ENCODE results near the gene NMNAT3. TPM values are rescaled to one million over a fixed set of nuclear protein-coding genes. Genes with fewer than 3 reads are reported as not detected.

NMNAT3 gene
- total RNA-seq, 2 donors from 2014 or later: 4.5 to 4.6 TPM

DNA sequence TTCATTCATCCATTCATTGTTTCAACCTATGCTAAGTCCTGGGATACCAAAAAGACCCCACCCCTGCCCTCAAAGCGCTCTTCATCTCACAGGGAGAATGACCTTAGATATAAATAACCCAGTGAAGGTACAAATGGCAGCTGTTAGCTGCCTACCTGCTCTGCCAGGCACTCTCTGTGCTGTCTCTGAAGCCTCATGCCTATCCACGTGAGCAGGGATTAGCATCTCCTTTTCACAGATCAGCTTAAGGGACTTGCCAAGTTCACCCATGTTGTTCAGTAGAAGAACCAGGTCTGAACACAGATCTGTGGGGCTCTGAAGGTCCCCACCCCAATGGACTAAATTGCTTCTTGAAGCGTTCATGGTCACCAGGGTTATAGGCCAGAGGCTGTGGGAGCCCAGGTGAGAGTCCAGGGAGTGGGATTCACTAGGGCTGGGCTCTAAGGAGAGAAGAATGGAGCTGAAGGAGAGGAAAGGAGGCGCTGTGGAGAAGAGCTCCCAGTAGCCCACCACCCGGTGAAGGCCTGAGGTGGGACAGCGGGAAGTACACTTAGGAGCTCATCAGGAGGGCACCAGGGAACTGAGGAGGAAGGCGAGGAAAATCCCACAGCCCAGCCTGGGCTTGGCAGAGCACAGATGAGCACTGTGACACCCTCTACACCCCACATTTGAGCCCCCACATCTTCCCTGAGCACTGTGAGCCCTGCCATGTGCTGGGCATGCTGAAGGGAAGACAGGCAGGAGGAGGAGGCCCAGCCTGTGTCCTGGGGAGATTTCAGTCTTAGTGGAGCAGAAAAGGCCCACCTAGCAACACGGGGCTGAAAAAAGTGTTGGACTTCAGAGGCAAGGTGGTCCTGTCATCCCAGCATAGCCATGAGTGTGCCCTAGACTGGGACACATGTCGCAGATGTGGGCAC, 158.6 kb downstream of the NMNAT3 start:
- no peak for DNase-seq
- TF ChIP-seq, protein P1, sequence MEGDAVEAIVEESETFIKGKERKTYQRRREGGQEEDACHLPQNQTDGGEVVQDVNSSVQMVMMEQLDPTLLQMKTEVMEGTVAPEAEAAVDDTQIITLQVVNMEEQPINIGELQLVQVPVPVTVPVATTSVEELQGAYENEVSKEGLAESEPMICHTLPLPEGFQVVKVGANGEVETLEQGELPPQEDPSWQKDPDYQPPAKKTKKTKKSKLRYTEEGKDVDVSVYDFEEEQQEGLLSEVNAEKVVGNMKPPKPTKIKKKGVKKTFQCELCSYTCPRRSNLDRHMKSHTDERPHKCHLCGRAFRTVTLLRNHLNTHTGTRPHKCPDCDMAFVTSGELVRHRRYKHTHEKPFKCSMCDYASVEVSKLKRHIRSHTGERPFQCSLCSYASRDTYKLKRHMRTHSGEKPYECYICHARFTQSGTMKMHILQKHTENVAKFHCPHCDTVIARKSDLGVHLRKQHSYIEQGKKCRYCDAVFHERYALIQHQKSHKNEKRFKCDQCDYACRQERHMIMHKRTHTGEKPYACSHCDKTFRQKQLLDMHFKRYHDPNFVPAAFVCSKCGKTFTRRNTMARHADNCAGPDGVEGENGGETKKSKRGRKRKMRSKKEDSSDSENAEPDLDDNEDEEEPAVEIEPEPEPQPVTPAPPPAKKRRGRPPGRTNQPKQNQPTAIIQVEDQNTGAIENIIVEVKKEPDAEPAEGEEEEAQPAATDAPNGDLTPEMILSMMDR (IDR thresholded peaks at IDR 0.05): no peak
- no peak overlapping the region for H3K27ac ChIP-seq
- intact Hi-C loops (cut with DNase I): no loop called here
- no peaks in the 10 kb centered on the region for H3K9me3 ChIP-seq
- H3K36me3 ChIP-seq: no peaks in the 10 kb centered on the region
- H3K9ac ChIP-seq (ENCODE audit: low read depth in 2 of 2, low read length in 2 of 2): no peak overlapping the region
- H3K27me3 ChIP-seq: no peaks in the 10 kb centered on the region
- no peak overlapping the region for H3K4me3 ChIP-seq
- no peaks in the 10 kb centered on the region for H3K4me1 ChIP-seq

DNA sequence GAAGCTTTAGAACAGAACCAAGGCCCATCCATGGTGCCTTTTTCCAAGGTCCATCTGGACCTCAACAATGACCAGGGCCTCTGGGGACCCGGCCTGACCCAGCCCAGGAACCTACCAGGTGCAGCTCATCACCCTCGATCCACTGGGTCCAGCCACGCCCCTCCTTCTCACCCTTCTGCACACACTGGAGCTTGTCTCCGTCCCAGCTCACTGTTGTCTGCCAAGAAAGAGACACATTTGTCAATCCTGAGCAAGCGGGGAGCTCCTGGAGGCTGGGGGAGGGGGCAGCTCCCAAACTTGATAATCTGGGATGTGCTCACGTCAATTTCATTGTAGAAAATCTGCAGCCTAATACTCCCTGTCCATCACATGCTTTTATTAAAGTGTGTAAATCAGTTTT, 159.5 kb downstream of the NMNAT3 start:
- DNase-seq: no peak

DNA sequence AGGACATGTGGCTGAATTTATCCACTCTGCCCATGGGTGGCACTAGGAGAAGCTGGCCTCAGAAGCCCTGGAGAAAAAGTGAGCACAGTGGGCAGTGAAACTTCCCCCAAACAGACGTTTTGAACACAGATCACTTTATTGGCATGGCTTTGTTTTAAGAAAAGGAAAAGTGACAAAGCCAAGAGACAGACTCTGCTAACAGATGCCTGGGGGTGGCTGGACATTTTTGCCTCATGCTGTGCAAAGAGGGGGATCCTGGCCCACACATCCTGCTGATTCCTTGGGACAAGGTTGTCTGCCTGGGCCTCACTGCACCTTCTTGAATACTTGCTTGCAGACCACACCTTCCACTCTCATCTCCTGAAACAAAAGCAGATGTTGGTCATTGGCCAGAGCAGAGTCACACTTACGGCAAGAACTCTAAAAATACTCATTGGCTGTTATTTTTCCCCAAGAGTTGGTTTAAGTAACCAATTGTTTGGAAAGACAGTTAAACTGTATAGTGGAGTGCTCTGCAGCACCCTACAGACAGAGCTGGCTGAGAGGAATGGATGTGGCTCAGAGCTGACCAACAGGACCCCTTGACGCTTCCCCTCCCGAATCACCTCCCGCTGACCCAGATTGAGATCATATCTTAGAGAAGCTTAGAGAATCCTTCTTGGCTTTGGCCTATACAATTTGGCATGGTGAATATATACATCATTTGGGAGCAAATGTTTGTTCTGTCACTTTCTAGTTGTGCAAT, 160.3 kb downstream of the NMNAT3 start:
- TF ChIP-seq, protein P1 (IDR thresholded peaks at IDR 0.05): no peak
- Histone ChIP-seq H3K36me3 (no peaks in the 10 kb centered on the region), H3K27me3 (no peaks in the 10 kb centered on the region), H3K27ac (no peak overlapping the region), H3K9me3 (no peaks in the 10 kb centered on the region), H3K9ac (ENCODE audit: low read depth in 2 of 2, low read length in 2 of 2) (no peak overlapping the region), H3K4me1 (no peaks in the 10 kb centered on the region), H3K4me3 (no peak overlapping the region)
- no peak for DNase-seq
- intact Hi-C loops (cut with DNase I): no loop called here

More for the DNA sequence above, 159.5 kb downstream of the NMNAT3 start:
- H3K36me3 ChIP-seq: no peaks in the 10 kb centered on the region
- no peaks in the 10 kb centered on the region for H3K4me1 ChIP-seq
- no peak overlapping the region for H3K27ac ChIP-seq
- H3K4me3 ChIP-seq: no peak overlapping the region
- no peaks in the 10 kb centered on the region for H3K27me3 ChIP-seq
- H3K9ac ChIP-seq (ENCODE audit: low read depth in 2 of 2, low read length in 2 of 2): no peak overlapping the region
- intact Hi-C loops (cut with DNase I): no loop called here
- TF ChIP-seq, protein P1 (IDR thresholded peaks at IDR 0.05): no peak
- H3K9me3 ChIP-seq: no peaks in the 10 kb centered on the region

DNA sequence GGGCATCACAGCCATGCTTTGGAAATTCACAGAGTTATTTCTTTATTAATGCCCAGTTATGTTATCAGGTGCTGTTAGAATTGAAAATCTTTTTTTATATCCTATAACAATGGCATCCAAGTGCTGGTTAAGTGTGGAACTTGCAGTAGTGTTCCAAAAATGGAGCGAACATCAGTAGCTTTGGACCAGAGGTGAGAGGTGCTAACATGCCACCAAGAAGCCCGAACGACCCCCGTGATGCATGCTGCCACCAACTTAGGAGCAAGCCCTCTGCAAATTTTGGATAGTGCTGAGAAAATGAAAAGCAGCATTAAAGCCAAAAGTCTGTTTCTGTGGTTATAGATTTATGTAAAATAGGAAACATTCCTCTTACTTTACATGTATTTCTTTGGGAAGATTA, 163.0 kb downstream of the NMNAT3 start:
- Histone ChIP-seq H3K9ac (ENCODE audit: low read depth in 2 of 2, low read length in 2 of 2) (no peak overlapping the region), H3K4me3 (no peak overlapping the region), H3K27me3 (no peaks in the 10 kb centered on the region), H3K27ac (no peak overlapping the region), H3K36me3 (no peaks in the 10 kb centered on the region), H3K9me3 (no peaks in the 10 kb centered on the region), H3K4me1 (no peaks in the 10 kb centered on the region)
- intact Hi-C loops (cut with DNase I): no loop called here
- no peak for DNase-seq
- TF ChIP-seq, protein P1 (IDR thresholded peaks at IDR 0.05): no peak

Other genes starting within 250 kb of the NMNAT3 start
- gene RBP2, start 201.5 kb downstream of the NMNAT3 start, total RNA-seq: 1 to 10 TPM; 1.4 to 3.1 TPM
- gene RBP1, start 138.2 kb downstream of the NMNAT3 start, total RNA-seq: 1 to 10 TPM; 3.8 to 5.5 TPM

Measured in colonic mucosa (tissue), 4 donors.